Karpas-422 (cell line): ENCODE measurements around the gene BRAF. TPM values are rescaled to one million over a fixed set of nuclear protein-coding genes. Genes with fewer than 3 reads are reported as not detected.
"Not testable (repeated sequence)": the region's sequence is repeated elsewhere in the genome, so short reads cannot be mapped to it uniquely, and the experiment has no call there.

Source experiments
- DNase-seq: peaks from one replicate; pipeline ENCODE4 v3.0.0-alpha.2; 2015
- H2AFZ ChIP-seq: fragments of 200-600 bp; sonication (generic); 2 replicates; pipeline ENCODE4 v1.6.1; 2014; ENCODE audit warnings: antibody characterized with exemption, low read length, mixed read lengths
- H3K27ac ChIP-seq: fragments of 200-600 bp; sonication (generic); 2 replicates; pipeline ENCODE4 v1.5.1; 2014; ENCODE audit warnings: mild to moderate bottlenecking, low read length, moderate library complexity
- H3K27me3 ChIP-seq: fragments of 200-600 bp; sonication (generic); 2 replicates; pipeline ENCODE4 v1.6.1; 2014; ENCODE audit warnings: low read length, mixed read lengths
- H3K36me3 ChIP-seq: fragments of 200-600 bp; sonication (generic); 2 replicates; pipeline ENCODE4 v1.6.1; 2014; ENCODE audit warnings: low read length, mixed read lengths; ENCODE audit not compliant: insufficient read depth
- H3K4me1 ChIP-seq: fragments of 200-600 bp; sonication (generic); 2 replicates; pipeline ENCODE4 v1.6.1; 2014; ENCODE audit warnings: mild to moderate bottlenecking, low read length, mixed read lengths
- H3K4me2 ChIP-seq: fragments of 200-600 bp; sonication (generic); 2 replicates; pipeline ENCODE4 v1.6.1; 2014; ENCODE audit warnings: low read length, low read depth, mild to moderate bottlenecking; ENCODE audit not compliant: poor library complexity, severe bottlenecking
- H3K4me3 ChIP-seq: fragments of 200-600 bp; sonication (generic); 2 replicates; pipeline ENCODE4 v1.5.1; 2014; ENCODE audit warnings: mild to moderate bottlenecking, antibody characterized with exemption, low read length, mixed read lengths
- H3K79me2 ChIP-seq: fragments of 200-600 bp; sonication (generic); 2 replicates; pipeline ENCODE4 v1.6.1; 2014; ENCODE audit warnings: mild to moderate bottlenecking, low read length, mixed read lengths
- H3K9ac ChIP-seq: fragments of 200-600 bp; sonication (generic); 2 replicates; pipeline ENCODE4 v1.6.0; 2014; ENCODE audit warnings: low read length
- H3K9me2 ChIP-seq: fragments of 200-600 bp; sonication (generic), shearing (Covaris generic); replicated peaks from 2 replicates; pipeline ENCODE4 v1.6.0; 2014; ENCODE audit warnings: mild to moderate bottlenecking, low read length, moderate library complexity; ENCODE audit not compliant: insufficient read depth
- H3K9me3 ChIP-seq: fragments of 300-700, 200-600 bp; sonication (generic); 2 replicates; pipeline ENCODE4 v1.6.1; 2014; ENCODE audit warnings: low read length, mixed read lengths
- H4K20me1 ChIP-seq: fragments of 200-600 bp; sonication (generic); 2 replicates; pipeline ENCODE4 v1.6.1; 2014; ENCODE audit warnings: mild to moderate bottlenecking, antibody characterized with exemption, low read length, low read depth; ENCODE audit not compliant: insufficient read depth
- total RNA-seq: library from RNA; depleted of rRNA; stranded (reverse); fragments of >200 nt; shearing (Covaris generic); gene quantifications from 2 replicates; pipeline ENCODE4 v1.2.3, GENCODE V29; 2014; ENCODE audit warnings: low replicate concordance

BRAF gene
- total RNA-seq, 1 experiment from 2014 or later, result 72.6 TPM

DNA sequence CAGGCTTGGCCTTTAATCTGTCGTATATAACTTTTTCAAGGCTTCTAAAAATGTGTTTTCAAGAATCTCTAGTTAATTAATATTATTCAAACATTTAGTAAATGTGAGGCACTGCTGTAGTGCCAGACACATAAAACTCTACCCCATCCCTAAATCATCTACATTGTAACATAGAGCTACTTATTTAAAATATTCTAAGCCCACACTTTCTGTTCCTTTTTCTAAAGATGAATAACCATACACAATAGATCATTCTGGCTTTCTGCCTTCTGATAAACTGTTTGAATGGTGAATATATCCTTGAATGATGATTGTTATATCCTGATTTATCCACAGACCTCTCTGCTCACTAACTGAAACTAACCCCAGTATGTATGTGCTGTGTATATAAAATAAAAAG lies 41.4 kb downstream of the BRAF start:
- no peaks in the 10 kb centered on the region for H3K27me3 ChIP-seq
- peaks cover 99% of the 10 kb centered on the region for H3K79me2 ChIP-seq
- H3K4me3 ChIP-seq, result peak overlapping the region; percentile 26; the same call in 1 of the 2 replicates
- H3K4me2 ChIP-seq, result peak overlapping the region; percentile 56
- peaks cover 41% of the 10 kb centered on the region for H3K4me1 ChIP-seq
- DNase-seq, result no peak
- H4K20me1 ChIP-seq, result no peaks in the 10 kb centered on the region
- H3K9me2 ChIP-seq, result no peaks in the 10 kb centered on the region
- no peaks in the 10 kb centered on the region for H3K9me3 ChIP-seq
- peak overlapping the region; percentile 83 for H3K27ac ChIP-seq
- H3K9ac ChIP-seq, result 0 out of 2 replicates have a peak overlapping the region, but pooled peaks have one; percentile 35
- no peaks in the 10 kb centered on the region for H3K36me3 ChIP-seq
- H2AFZ ChIP-seq, result no peak overlapping the region

DNA sequence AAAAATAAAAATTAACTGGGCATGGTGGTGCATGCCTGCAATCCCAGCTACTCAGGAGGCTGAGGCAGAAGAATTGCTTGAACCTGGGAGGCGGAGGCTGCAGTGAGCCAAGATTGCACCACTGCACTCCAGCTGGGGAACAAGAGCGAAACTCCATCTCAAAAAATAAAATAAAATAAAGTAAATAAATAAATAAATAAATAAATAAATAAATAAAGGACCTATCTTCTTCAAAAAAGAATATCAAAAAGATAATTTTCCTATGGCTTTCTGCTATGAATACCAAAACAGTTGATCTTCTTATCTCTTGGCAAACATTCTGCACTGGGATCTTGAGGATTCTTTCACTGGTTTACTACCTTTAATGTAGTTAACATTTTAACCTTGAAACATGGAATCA lies 41.9 kb downstream of the BRAF start:
- peak overlapping the region; percentile 56 for H3K4me2 ChIP-seq
- peak overlapping the region; percentile 83 for H3K27ac ChIP-seq
- H3K9me3 ChIP-seq, DNase-seq, H3K9ac ChIP-seq, H3K36me3 ChIP-seq, H3K4me3 ChIP-seq, H2AFZ ChIP-seq, H3K9me2 ChIP-seq, H3K27me3 ChIP-seq, H4K20me1 ChIP-seq: not testable (repeated sequence)
- peaks cover 99% of the 10 kb centered on the region for H3K79me2 ChIP-seq
- peaks cover 41% of the 10 kb centered on the region for H3K4me1 ChIP-seq

DNA sequence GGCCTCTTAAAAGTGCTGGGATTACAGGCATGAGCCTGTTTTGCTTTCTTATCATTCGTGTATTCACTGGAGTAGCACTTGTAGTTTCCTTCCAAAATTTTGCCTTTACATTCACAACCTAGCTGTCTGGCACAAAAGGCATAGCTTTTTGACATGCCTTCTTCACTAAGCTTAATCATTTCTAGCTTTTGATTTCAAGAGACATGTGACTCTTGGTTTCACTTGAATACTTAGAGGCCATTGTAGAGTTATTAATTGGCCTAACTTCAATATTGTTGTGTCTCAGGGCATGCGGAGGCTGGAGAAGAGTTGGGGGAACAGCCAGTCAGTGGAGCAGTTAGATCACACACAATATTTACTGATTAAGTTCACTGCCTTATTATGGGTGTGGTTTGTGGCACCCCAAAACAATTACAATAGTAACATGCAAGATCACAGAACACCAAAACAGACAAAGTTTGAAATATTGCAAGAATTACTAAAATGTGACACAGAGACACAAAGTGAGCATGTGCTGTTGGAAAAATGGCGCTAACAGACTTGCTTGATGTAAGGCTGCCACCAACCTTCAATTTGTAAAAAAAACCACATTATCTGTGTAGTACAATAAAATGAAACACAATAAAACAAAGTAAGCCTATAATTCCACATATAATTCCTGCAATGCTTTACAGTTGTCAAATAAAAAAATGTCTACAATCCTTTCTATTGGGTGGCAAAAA lies 43.1 kb downstream of the BRAF start:
- no peaks in the 10 kb centered on the region for H4K20me1 ChIP-seq
- no peak for DNase-seq
- H3K79me2 ChIP-seq, result peaks cover 99% of the 10 kb centered on the region
- no peak overlapping the region for H3K4me2 ChIP-seq
- H3K9ac ChIP-seq, result no peak overlapping the region
- no peaks in the 10 kb centered on the region for H3K27me3 ChIP-seq
- no peaks in the 10 kb centered on the region for H3K36me3 ChIP-seq
- no peaks in the 10 kb centered on the region for H3K9me3 ChIP-seq
- H3K27ac ChIP-seq, result no peak overlapping the region
- no peak overlapping the region for H3K4me3 ChIP-seq
- H3K9me2 ChIP-seq, result no peaks in the 10 kb centered on the region
- H3K4me1 ChIP-seq, result peaks cover 34% of the 10 kb centered on the region
- H2AFZ ChIP-seq, result no peak overlapping the region

DNA sequence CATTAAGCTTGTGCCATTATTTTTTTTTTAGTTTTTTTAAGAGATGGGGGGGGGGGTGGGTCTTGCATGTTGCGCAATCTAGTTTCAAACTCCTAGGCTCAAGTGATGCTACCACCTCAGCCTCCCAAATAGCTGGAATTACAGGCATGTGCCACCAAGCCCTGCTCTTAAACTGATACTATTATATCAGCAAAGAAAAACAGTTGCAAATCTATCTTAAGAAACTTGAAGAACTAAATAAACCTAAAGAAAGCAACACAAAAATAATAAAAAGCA lies 47.5 kb downstream of the BRAF start:
- Histone ChIP-seq H3K27me3 (no peaks in the 10 kb centered on the region), H3K79me2 (peaks cover 100% of the 10 kb centered on the region), H2AFZ (no peak overlapping the region), H3K9ac (no peak overlapping the region), H3K9me3 (no peaks in the 10 kb centered on the region; the same call in 1 of the 2 replicates), H3K27ac (no peak overlapping the region), H3K4me3 (no peak overlapping the region), H3K4me1 (peaks cover 5% of the 10 kb centered on the region; the same call in 1 of the 2 replicates), H3K9me2 (no peaks in the 10 kb centered on the region), H3K4me2 (no peak overlapping the region), H4K20me1 (no peaks in the 10 kb centered on the region), H3K36me3 (no peaks in the 10 kb centered on the region)
- no peak for DNase-seq

DNA sequence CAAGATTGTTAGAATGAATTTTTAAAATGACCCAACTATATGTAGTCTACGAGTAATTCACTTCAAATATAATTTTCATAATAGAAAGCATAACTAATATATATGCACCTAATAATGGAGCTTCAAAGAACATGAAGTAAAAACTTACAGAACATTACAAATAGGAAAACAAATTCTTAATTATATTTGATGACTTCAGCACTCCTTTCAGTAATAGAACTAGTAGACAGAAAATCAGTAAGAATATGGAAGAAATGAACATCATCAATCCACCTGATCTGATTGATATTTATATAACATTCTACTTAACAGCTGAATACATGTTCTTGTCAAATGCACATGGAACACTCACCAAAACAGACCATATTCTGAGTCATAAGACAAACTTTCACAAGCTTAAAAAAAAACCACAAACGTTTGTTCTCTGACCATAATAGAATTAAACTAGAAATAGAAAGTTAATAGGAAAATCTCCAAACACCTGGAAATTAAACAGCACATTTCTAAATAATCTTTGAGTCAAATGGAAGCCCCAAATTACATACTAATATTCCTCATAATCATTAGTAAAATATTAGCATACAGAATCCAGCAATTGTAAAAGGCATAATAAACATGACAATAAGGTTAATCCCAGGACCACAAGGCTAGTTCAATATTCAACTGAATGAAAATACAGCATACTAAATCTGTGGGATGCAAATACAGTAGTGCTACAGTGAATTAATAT lies 48.0 kb downstream of the BRAF start:
- Histone ChIP-seq H3K4me2 (no peak overlapping the region), H3K27ac (no peak overlapping the region)

DNA sequence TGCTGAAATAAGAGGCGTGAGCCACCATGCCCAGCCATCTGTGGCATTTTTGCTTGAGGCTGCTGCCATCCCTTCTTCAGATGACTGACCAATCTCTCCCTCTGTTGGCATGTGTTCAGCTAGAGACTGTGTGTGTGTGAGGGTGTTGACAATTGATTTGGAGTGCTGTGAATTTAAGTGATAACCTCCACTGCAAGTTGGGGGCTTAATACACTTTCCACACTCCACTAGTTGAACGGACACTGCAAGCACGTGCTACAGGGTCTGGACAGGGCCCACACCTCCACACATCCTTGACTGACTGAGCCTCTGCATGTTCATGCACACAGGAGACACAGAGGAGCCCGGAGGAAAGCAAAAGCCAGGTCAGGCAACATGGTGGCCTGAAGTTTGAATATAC lies 51.3 kb downstream of the BRAF start:
- Histone ChIP-seq H3K9me3 (no peaks in the 10 kb centered on the region; the same call in 1 of the 2 replicates), H3K4me2 (no peak overlapping the region), H3K9ac (no peak overlapping the region), H4K20me1 (no peaks in the 10 kb centered on the region), H3K79me2 (peaks cover 98% of the 10 kb centered on the region), H3K36me3 (no peaks in the 10 kb centered on the region), H3K27me3 (no peaks in the 10 kb centered on the region), H3K4me3 (no peak overlapping the region), H3K9me2 (no peaks in the 10 kb centered on the region), H3K4me1 (peaks cover 36% of the 10 kb centered on the region), H3K27ac (no peak overlapping the region), H2AFZ (no peak overlapping the region)
- no peak for DNase-seq

More for the DNA sequence above, 48.0 kb downstream of the BRAF start:
- Histone ChIP-seq H3K79me2 (peaks cover 98% of the 10 kb centered on the region), H3K4me3 (no peak overlapping the region), H3K36me3 (no peaks in the 10 kb centered on the region), H3K9me2 (no peaks in the 10 kb centered on the region), H2AFZ (no peak overlapping the region), H3K4me1 (peaks cover 5% of the 10 kb centered on the region; the same call in 1 of the 2 replicates), H4K20me1 (no peaks in the 10 kb centered on the region), H3K27me3 (no peaks in the 10 kb centered on the region), H3K9me3 (no peaks in the 10 kb centered on the region; the same call in 1 of the 2 replicates), H3K9ac (no peak overlapping the region)
- DNase-seq, result no peak

DNA sequence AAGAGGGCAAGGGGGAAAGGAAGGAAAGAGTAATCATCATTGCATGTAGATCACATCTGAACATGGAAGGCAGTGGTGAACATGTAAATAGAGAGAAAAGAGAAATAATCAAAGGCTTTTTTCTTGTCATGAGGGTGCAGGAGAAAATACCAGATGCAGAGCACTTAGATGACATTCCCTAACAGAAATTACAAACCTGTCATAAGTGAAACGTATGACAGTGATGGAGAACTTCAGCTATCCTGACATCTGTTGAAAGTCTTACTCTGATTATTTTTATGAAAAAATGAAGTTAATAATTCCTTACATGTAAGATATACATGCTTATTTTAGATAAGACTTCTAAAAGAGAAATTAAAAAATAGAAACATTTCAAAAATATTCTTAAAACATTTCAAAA lies 54.7 kb downstream of the BRAF start:
- Histone ChIP-seq H3K4me3 (no peak overlapping the region), H3K79me2 (peaks cover 98% of the 10 kb centered on the region)

DNA sequence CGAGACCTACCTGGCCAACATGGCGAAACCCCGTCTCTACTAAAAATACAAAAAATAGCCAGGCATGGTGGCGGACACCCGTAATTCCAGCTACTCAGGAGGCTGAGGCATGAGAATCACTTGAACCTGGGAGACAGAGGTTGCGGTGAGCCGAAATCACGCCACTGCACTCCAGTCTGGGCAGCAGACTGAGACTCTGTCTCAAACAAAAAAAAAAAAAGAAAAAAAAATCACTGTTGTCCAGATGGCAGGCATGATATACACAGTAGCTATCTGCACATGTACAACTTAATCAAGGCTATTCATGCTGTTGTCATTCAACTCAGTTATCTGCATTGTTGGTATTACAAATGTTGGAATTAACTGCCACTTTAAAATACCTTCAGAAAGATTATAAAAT lies 55.3 kb downstream of the BRAF start:
- Histone ChIP-seq H3K9me3 (no peaks in the 10 kb centered on the region), H3K4me3 (no peak overlapping the region), H3K4me2 (peak overlapping the region; percentile 39), H2AFZ (no peak overlapping the region), H4K20me1 (no peaks in the 10 kb centered on the region), H3K4me1 (peaks cover 46% of the 10 kb centered on the region), H3K9me2 (no peaks in the 10 kb centered on the region), H3K36me3 (peaks cover 9% of the 10 kb centered on the region; the same call in 1 of the 2 replicates), H3K79me2 (peaks cover 98% of the 10 kb centered on the region), H3K27ac (0 out of 2 replicates have a peak overlapping the region, but pooled peaks have one; percentile 2), H3K9ac (no peak overlapping the region), H3K27me3 (no peaks in the 10 kb centered on the region)
- no peak for DNase-seq

More for the DNA sequence above, 54.7 kb downstream of the BRAF start:
- H3K4me1 ChIP-seq, result peaks cover 46% of the 10 kb centered on the region
- no peak overlapping the region for H2AFZ ChIP-seq
- H3K9me3 ChIP-seq, result no peaks in the 10 kb centered on the region
- no peak overlapping the region for H3K4me2 ChIP-seq
- H3K9me2 ChIP-seq, result no peaks in the 10 kb centered on the region
- peaks cover 9% of the 10 kb centered on the region; the same call in 1 of the 2 replicates for H3K36me3 ChIP-seq
- no peaks in the 10 kb centered on the region for H4K20me1 ChIP-seq
- DNase-seq, result no peak
- no peaks in the 10 kb centered on the region for H3K27me3 ChIP-seq
- H3K27ac ChIP-seq, result 0 out of 2 replicates have a peak overlapping the region, but pooled peaks have one; percentile 2
- H3K9ac ChIP-seq, result no peak overlapping the region
